Measurements from ENCODE around the gene COL23A1.
"Not testable (repeated sequence)": the region's sequence is repeated elsewhere in the genome, so short reads cannot be mapped to it uniquely, and the experiment has no call there.

DNA sequence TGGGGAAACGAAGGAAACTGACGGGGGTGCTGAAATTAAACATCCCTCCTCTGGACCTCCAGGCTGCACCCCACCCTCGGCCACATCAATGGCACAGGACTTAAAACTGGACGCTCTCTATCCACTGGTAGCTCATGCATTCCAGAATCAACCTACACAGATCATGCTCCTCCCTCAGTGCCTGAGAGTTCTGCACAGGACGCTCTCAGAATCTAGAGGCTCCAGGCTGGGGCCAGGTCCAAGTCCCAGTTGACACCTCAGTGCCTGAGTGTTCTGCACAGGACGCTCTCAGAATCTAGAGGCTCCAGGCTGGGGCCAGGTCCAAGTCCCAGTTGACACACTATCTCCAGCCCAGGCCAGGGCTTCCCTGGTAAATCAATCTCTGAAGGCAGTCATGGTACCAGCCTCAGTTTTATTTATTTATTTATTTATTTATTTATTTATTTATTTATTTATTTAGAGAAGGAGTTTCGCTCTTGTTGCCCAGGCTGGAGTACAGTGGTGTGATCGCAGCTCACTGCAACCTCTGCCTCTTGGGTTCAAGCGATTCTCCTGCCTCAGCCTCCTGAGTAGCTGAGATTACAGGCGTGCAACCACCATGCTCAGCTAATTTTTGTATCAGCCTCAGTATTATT is 103.2 kb downstream of the COL23A1 start:
- TF ChIP-seq EZH2 (IDR thresholded peaks at IDR 0.05; ENCODE audit: borderline replicate concordance, insufficient read depth, low read depth, low read length, poor library complexity, severe bottlenecking), result not testable (repeated sequence)
- TF ChIP-seq, protein P1, sequence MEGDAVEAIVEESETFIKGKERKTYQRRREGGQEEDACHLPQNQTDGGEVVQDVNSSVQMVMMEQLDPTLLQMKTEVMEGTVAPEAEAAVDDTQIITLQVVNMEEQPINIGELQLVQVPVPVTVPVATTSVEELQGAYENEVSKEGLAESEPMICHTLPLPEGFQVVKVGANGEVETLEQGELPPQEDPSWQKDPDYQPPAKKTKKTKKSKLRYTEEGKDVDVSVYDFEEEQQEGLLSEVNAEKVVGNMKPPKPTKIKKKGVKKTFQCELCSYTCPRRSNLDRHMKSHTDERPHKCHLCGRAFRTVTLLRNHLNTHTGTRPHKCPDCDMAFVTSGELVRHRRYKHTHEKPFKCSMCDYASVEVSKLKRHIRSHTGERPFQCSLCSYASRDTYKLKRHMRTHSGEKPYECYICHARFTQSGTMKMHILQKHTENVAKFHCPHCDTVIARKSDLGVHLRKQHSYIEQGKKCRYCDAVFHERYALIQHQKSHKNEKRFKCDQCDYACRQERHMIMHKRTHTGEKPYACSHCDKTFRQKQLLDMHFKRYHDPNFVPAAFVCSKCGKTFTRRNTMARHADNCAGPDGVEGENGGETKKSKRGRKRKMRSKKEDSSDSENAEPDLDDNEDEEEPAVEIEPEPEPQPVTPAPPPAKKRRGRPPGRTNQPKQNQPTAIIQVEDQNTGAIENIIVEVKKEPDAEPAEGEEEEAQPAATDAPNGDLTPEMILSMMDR (IDR thresholded peaks at IDR 0.05), result not testable (repeated sequence)

Measured in B cell (primary cell).